Osteocyte (in vitro differentiated cells): ENCODE measurements around the gene ZNF780B. TPM values are rescaled to one million over a fixed set of nuclear protein-coding genes. Genes with fewer than 3 reads are reported as not detected.

ENCODE experiments used
- DNase-seq: peaks from one replicate; pipeline ENCODE4 v3.0.0; 2021; ENCODE audit warnings: mixed read lengths; ENCODE audit not compliant: unreplicated experiment; ENCODE audit errors: extremely low spot score
- H3K27ac Mint-ChIP-seq: one replicate; pipeline ENCODE4 v1.8.0; 2021; ENCODE audit warnings: mild to moderate bottlenecking, mixed read lengths; ENCODE audit not compliant: unreplicated experiment
- H3K27me3 Mint-ChIP-seq: one replicate; pipeline ENCODE4 v1.8.0; 2021; ENCODE audit warnings: mixed read lengths; ENCODE audit not compliant: unreplicated experiment
- H3K36me3 Mint-ChIP-seq: one replicate; pipeline ENCODE4 v1.8.0; 2021; ENCODE audit warnings: mixed read lengths; ENCODE audit not compliant: unreplicated experiment
- H3K4me1 Mint-ChIP-seq: one replicate; pipeline ENCODE4 v1.8.0; 2021; ENCODE audit warnings: mixed read lengths; ENCODE audit not compliant: unreplicated experiment
- H3K4me3 Mint-ChIP-seq: one replicate; pipeline ENCODE4 v1.8.0; 2021; ENCODE audit warnings: mild to moderate bottlenecking, moderate library complexity, mixed read lengths; ENCODE audit not compliant: unreplicated experiment
- H3K9me3 Mint-ChIP-seq: one replicate; pipeline ENCODE4 v1.8.0; 2021; ENCODE audit warnings: mixed read lengths; ENCODE audit not compliant: unreplicated experiment
- CTCF ChIP-seq: fragments of 200-600 bp; sonication (generic); IDR thresholded peaks from 2 replicates; pipeline ENCODE4 v1.5.0; 2021; ENCODE audit warnings: antibody characterized with exemption, mild to moderate bottlenecking, moderate library complexity
- total RNA-seq: library from RNA; stranded (reverse); gene quantifications from 2 replicates; pipeline ENCODE4 v1.2.1, GENCODE V29; 2021

The ZNF780B gene
- total RNA-seq, 1 donor from 2014 or later, result 20.0 TPM

GRCh38 chr19:40005691-40006272 is 50.2 kb downstream of the ZNF780B start:
- no peak for DNase-seq
- H3K27me3 Mint-ChIP-seq, result no peaks in the 10 kb centered on the region
- no peak overlapping the region for H3K4me3 Mint-ChIP-seq
- no peak for TF ChIP-seq CTCF
- no peak overlapping the region for H3K27ac Mint-ChIP-seq
- peaks cover 40% of the 10 kb centered on the region for H3K36me3 Mint-ChIP-seq
- peaks cover 12% of the 10 kb centered on the region for H3K9me3 Mint-ChIP-seq
- peaks cover 4% of the 10 kb centered on the region for H3K4me1 Mint-ChIP-seq

DNA sequence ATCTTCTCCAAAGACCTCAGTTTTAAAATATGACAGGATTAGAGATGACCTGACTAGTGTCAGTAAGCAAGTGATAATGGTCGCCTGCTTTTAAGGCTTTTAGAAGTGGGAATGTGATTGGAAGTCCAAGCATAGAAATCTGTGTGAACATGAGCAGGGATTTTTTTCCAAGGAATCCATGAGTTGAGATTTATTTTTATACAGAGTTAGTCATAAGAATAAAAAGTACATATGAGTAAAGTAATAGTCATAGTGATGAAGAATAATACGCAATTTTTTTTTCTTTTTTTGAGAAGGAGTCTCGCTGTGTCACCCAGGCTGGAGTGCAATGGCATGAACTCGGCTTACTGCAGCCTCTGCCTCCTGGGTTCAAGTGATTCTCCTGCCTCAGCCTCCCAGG is 57.5 kb downstream of the ZNF780B start:
- no peak overlapping the region for H3K27ac Mint-ChIP-seq
- no peaks in the 10 kb centered on the region for H3K9me3 Mint-ChIP-seq
- H3K4me3 Mint-ChIP-seq, result no peak overlapping the region
- no peak for DNase-seq
- H3K36me3 Mint-ChIP-seq, result peaks cover 1% of the 10 kb centered on the region
- H3K4me1 Mint-ChIP-seq, result peaks cover 28% of the 10 kb centered on the region
- H3K27me3 Mint-ChIP-seq, result no peaks in the 10 kb centered on the region
- no peak for TF ChIP-seq CTCF

DNA sequence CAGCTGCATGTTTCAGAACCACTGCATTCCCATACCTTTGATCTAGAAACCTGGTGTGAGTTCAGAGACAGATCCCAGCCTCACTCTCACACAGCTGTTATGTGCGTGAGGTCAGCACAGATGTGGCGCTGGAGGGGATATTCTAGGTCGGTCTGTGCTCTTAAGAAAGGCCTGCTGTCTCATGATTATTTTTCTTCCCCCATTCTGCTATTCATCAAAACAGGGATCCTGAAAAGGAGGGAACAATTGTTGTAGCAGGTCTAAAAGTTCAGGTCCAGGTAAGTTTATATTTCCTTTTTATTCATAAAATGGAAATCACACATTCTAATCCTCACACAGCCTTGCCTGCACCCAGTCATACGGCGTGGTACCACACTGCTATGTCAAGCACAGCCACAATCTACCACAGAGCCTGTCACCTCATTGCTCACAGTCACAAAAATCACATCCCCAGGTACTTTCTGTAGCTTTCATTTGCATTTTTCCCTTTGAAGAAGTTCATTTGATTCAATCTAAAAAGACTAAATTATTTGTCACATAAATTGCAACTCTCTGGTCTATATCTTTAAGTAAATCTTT is 58.3 kb downstream of the ZNF780B start:
- TF ChIP-seq CTCF, result no peak
- Mint-ChIP-seq H3K27me3 (no peaks in the 10 kb centered on the region), H3K9me3 (no peaks in the 10 kb centered on the region), H3K4me3 (peak overlapping the region; percentile 97), H3K4me1 (peaks cover 28% of the 10 kb centered on the region), H3K36me3 (peaks cover 1% of the 10 kb centered on the region), H3K27ac (peak overlapping the region; percentile 91)
- no peak for DNase-seq

DNA sequence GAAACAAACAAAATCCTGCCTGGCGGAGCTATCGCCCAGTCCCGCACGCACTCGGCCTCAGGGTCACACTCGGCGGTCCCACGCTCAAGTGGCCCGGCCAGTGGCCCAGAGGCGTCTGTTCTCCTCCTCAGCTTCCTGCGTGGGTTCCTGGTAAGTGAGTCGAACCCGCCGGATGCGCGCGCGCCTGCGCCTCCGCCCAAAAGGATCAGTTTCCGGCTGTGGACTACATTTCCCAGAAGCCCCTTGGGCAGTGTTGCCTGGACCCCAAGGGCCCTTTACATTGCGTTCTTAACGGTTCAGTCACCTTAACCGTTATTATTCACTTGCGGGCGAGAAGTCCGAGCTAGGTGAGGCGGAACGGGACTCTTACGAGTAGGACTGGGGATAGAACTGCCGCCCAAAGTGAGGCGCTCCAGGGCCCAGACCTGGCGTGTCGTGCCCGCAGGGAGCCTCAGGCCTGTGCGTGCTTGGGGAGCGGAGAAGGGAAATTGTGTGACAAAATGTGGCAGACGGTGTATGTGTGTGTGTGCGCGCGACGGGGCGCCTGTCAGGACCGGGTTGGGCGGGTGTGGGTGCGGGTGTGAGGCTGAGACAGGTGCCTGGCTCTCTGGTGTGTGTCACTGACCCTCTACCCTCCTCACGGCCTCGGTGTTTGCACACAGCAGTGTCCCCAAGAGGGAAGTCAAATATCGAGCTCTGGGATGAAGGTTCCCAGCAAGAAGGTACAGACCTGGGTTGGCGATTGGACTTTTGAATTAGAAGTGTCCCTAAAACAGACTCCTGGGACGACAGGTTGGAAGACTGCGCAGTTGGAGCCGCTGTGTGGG is 59.0 kb downstream of the ZNF780B start, which contains the start of gene ZNF546:
Gene ZNF546 (plus strand): TSS at position 250 of the 827 bp plus-strand sequence. CDS start 1,267 bp downstream, outside the sequence.
- H3K27me3 Mint-ChIP-seq, result no peaks in the 10 kb centered on the region
- DNase-seq, result peak; percentile 95
- peak within 1 kb of the TSS; percentile 97 for H3K4me3 Mint-ChIP-seq
- H3K9me3 Mint-ChIP-seq, result no peaks in the 10 kb centered on the region
- H3K4me1 Mint-ChIP-seq, result peaks cover 28% of the 10 kb centered on the region
- no peak for TF ChIP-seq CTCF
- peaks cover 1% of the 10 kb centered on the region for H3K36me3 Mint-ChIP-seq
- peak within 1 kb of the TSS; percentile 91 for H3K27ac Mint-ChIP-seq
